Endothelial cell of umbilical vein (primary cell): ENCODE data around the gene TRAPPC11. TPM values are rescaled to one million over a fixed set of nuclear protein-coding genes. Genes with fewer than 3 reads are reported as not detected.

ENCODE experiments used
- BruUV-seq: library from RNA; stranded (reverse); fragments of 400-500 nt; replicated peaks from 2 replicates; lab custom pipeline; 2021; lab: Mats Ljungman, UMichigan
- CTCF ChIA-PET: fragments of 300-600, 350-600 bp; sonication (Branson Sonifier 250); formaldehyde crosslinking; loops from one replicate; lab custom pipeline; 2021; ENCODE audit warnings: antibody characterized with exemption, inconsistent platforms; lab: Charles Lee
- POLR2A ChIA-PET: fragments of 300-600, 350-600 bp; sonication (Branson Sonifier 250); formaldehyde crosslinking; loops from one replicate; lab custom pipeline; 2021; ENCODE audit warnings: antibody characterized with exemption, inconsistent platforms; lab: Charles Lee
- DNase-seq: peaks from one replicate; pipeline ENCODE4 v3.0.0-alpha.2; 2011; ENCODE audit warnings: low read depth, low spot score
- FAIRE-seq: peaks from 2 replicates; lab custom pipeline; 2011; peaks lifted over from hg19 to GRCh38; lab: Jason Lieb, UNC
- H2AFZ ChIP-seq: 2 replicates; pipeline ENCODE4 v1.6.0; 2012; ENCODE audit warnings: low read depth, low read length, control low read depth, inconsistent platforms
- H3K27ac ChIP-seq: 2 replicates; pipeline ENCODE4 v1.5.1; 2011; ENCODE audit warnings: low read depth, mild to moderate bottlenecking, control low read depth, low read length, moderate library complexity; ENCODE audit not compliant: insufficient read depth
- H3K27me3 ChIP-seq, 2 experiments: 2 replicates each; pipeline versions ENCODE4 v1.6.0 to v1.6.1; 2011; ENCODE audit warnings: low read length in 2 of 2, mixed read lengths in 1 of 2; ENCODE audit not compliant: control insufficient read depth in 2 of 2, insufficient read depth in 2 of 2
- H3K36me3 ChIP-seq, 2 experiments: 2 replicates in 1 of 2; 3 replicates in 1 of 2; pipeline ENCODE4 v1.5.1; 2011; ENCODE audit warnings: low read length in 2 of 2, mild to moderate bottlenecking in 1 of 2, moderate library complexity in 1 of 2; ENCODE audit not compliant: control insufficient read depth in 2 of 2, insufficient read depth in 2 of 2; ENCODE audit errors: extremely low read depth in 1 of 2
- H3K4me1 ChIP-seq: 3 replicates; pipeline ENCODE4 v1.5.1; 2011; ENCODE audit warnings: mild to moderate bottlenecking, low read length; ENCODE audit not compliant: control insufficient read depth, insufficient read depth; ENCODE audit errors: extremely low read depth
- H3K4me2 ChIP-seq: 2 replicates; pipeline ENCODE4 v1.6.1; 2011; ENCODE audit warnings: low read length, control low read depth, mixed read lengths; ENCODE audit not compliant: insufficient read depth
- H3K4me3 ChIP-seq, 3 experiments: fragments of 200-600 bp in 1 of 3; sonication (generic), shearing (Covaris generic) in 1 of 3; replicated peaks in 1 of 3; 2 replicates each; pipeline ENCODE4 v1.5.1; 2011 to 2016; ENCODE audit warnings: control low read depth in 3 of 3, low read length in 3 of 3, mild to moderate bottlenecking in 2 of 3, inconsistent platforms in 1 of 3, low read depth in 1 of 3, moderate library complexity in 1 of 3; ENCODE audit not compliant: insufficient read depth in 1 of 3
- H3K79me2 ChIP-seq: 2 replicates; pipeline ENCODE4 v1.6.0; 2012; ENCODE audit warnings: low read length, inconsistent platforms; ENCODE audit not compliant: control insufficient read depth, insufficient read depth
- H3K9ac ChIP-seq: replicated peaks from 2 replicates; pipeline ENCODE3; 2011; ENCODE audit warnings: low read length, control low read depth; ENCODE audit not compliant: insufficient read depth; ENCODE audit errors: extremely low read depth
- H3K9me1 ChIP-seq: replicated peaks from 3 replicates; pipeline ENCODE4 v1.6.0; 2011; ENCODE audit warnings: mild to moderate bottlenecking, low read length; ENCODE audit not compliant: control insufficient read depth, insufficient read depth; ENCODE audit errors: extremely low read depth
- H3K9me3 ChIP-seq: replicated peaks from 2 replicates; pipeline ENCODE4 v1.5.1; 2012; ENCODE audit warnings: low read length, inconsistent platforms; ENCODE audit not compliant: control insufficient read depth, insufficient read depth
- H4K20me1 ChIP-seq: replicated peaks from 2 replicates; pipeline ENCODE3; 2011; ENCODE audit warnings: mild to moderate bottlenecking, low read length; ENCODE audit not compliant: control insufficient read depth, insufficient read depth; ENCODE audit errors: extremely low read depth
- EZH2 ChIP-seq: IDR thresholded peaks from 2 replicates; pipeline ENCODE4 v1.6.1; 2012; ENCODE audit warnings: borderline replicate concordance, low read depth, mild to moderate bottlenecking, moderate library complexity, low read length, inconsistent platforms; ENCODE audit not compliant: severe bottlenecking
- FOS ChIP-seq: IDR thresholded peaks from 2 replicates; pipeline ENCODE4 v1.6.1; 2011; ENCODE audit warnings: mild to moderate bottlenecking, low read length, moderate library complexity, borderline replicate concordance; ENCODE audit not compliant: insufficient read depth
- GATA2 ChIP-seq: IDR thresholded peaks from 2 replicates; pipeline ENCODE4 v1.7.0; 2011; ENCODE audit warnings: low read depth, mild to moderate bottlenecking, moderate library complexity, mixed read lengths, low read length; ENCODE audit not compliant: insufficient read length, insufficient read depth
- JUN ChIP-seq: IDR thresholded peaks from 2 replicates; pipeline ENCODE4 v1.6.1; 2011; ENCODE audit warnings: borderline replicate concordance, low read depth; ENCODE audit not compliant: insufficient read length, insufficient read depth
- MYC ChIP-seq: IDR thresholded peaks from one replicate; pipeline ENCODE4 v1.6.1; 2011; ENCODE audit warnings: mild to moderate bottlenecking, low read depth, low read length
- POLR2A ChIP-seq: IDR thresholded peaks from 2 replicates; pipeline ENCODE4 v1.6.1; 2012; ENCODE audit warnings: low read depth, mild to moderate bottlenecking, control low read depth, low read length
- POLR2AphosphoS5 ChIP-seq: IDR thresholded peaks from 2 replicates; pipeline ENCODE4 v1.6.1; 2012; ENCODE audit warnings: low read depth, mild to moderate bottlenecking, control low read depth, low read length, moderate library complexity; ENCODE audit not compliant: insufficient read depth
- dilution Hi-C: fragments of 300-500 bp; cut with MboI; formaldehyde crosslinking; loops from one replicate; pipeline ENCODE4 v1.15.0; 2019; ENCODE audit warnings: low sequenced_read_pairs; ENCODE audit not compliant: extremely low pct_ligation_motif_present
- intact Hi-C: fragments of 100-400 bp; cut with micrococcal nuclease; formaldehyde crosslinking; loops from one replicate; pipeline ENCODE4 v1.10.0; 2022
- polyA plus RNA-seq, 4 experiments: library from polyadenylated mRNA; depleted of rRNA in 3 of 4; stranded (reverse) in 3 of 4; unstranded in 1 of 4; fragments of >200 nt; gene quantifications; 2 replicates each; pipeline versions ENCODE4 v1.2.1 to v1.2.3, GENCODE V29; 2011 to 2012; ENCODE audit warnings: missing spikeins in 1 of 4
- total RNA-seq: library from RNA; stranded (reverse); gene quantifications from 2 replicates; pipeline ENCODE4 v1.2.3, GENCODE V29; 2021
- TF ChIP-seq, protein P1 (sequence below), 2 donors: IDR thresholded peaks; 1 replicate in 1 of 2; 2 replicates in 1 of 2; pipeline ENCODE4 v1.5.1; 2011; ENCODE audit warnings: low read length in 2 of 2, mild to moderate bottlenecking in 2 of 2, moderate library complexity in 2 of 2, control low read depth in 1 of 2, inconsistent platforms in 1 of 2, low read depth in 1 of 2; ENCODE audit not compliant: insufficient read depth in 1 of 2; ENCODE audit errors: extremely low read depth in 1 of 2
- TF ChIP-seq, protein P2 (sequence below): IDR thresholded peaks from 2 replicates; pipeline ENCODE4 v1.6.1; 2011; ENCODE audit not compliant: insufficient read depth, insufficient read length

Gene TRAPPC11
- total and polyA plus RNA-seq, 2 donors (not counting 3 experiments of a cell fraction or from before 2014, with no cell fraction given): 21.2 to 32.1 TPM

DNA sequence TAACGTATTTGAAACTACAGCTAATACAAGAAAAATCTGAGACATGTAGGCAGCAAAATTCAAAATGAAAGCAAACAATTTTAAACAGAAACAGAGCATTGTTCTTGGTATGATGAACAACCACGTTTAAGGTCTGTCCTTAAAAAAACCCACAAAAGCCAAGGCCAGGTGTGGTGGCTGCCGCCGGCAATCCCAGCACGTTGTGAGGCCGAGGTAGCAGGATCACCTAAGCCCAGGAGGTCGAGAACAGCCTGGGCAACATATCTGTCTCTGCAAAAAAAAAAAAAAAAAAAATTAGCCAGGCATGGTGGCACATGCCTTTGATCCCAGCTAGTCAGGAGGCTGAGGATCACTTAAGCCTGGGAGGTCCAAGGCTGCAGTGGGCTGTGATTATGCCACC, 13.8 kb upstream of the TRAPPC11 start:
- DNase-seq (no peak), FAIRE-seq (no peak)
- H3K36me3 ChIP-seq: peaks cover 3 to 6% of the 10 kb centered on the region in 2 experiments
- no peaks in the 10 kb centered on the region for H3K9me1 ChIP-seq
- H2AFZ ChIP-seq: no peak overlapping the region
- no peaks in the 10 kb centered on the region for H3K27me3 ChIP-seq
- H3K9me3 ChIP-seq: no peaks in the 10 kb centered on the region
- H3K4me1 ChIP-seq: no peaks in the 10 kb centered on the region
- H3K9ac ChIP-seq: no peak overlapping the region
- no peaks in the 10 kb centered on the region for H4K20me1 ChIP-seq
- TF ChIP-seq FOS (no peak), POLR2A (no peak), JUN (no peak), MYC (no peak), GATA2 (no peak), EZH2 (no peak), POLR2AphosphoS5 (no peak)
- TF ChIP-seq, protein P1, sequence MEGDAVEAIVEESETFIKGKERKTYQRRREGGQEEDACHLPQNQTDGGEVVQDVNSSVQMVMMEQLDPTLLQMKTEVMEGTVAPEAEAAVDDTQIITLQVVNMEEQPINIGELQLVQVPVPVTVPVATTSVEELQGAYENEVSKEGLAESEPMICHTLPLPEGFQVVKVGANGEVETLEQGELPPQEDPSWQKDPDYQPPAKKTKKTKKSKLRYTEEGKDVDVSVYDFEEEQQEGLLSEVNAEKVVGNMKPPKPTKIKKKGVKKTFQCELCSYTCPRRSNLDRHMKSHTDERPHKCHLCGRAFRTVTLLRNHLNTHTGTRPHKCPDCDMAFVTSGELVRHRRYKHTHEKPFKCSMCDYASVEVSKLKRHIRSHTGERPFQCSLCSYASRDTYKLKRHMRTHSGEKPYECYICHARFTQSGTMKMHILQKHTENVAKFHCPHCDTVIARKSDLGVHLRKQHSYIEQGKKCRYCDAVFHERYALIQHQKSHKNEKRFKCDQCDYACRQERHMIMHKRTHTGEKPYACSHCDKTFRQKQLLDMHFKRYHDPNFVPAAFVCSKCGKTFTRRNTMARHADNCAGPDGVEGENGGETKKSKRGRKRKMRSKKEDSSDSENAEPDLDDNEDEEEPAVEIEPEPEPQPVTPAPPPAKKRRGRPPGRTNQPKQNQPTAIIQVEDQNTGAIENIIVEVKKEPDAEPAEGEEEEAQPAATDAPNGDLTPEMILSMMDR (IDR thresholded peaks at IDR 0.05; ENCODE audit: extremely low read depth in 1 of 2, insufficient read depth in 1 of 2, low read depth in 1 of 2, low read length in 2 of 2): no peak
- TF ChIP-seq, protein P2, sequence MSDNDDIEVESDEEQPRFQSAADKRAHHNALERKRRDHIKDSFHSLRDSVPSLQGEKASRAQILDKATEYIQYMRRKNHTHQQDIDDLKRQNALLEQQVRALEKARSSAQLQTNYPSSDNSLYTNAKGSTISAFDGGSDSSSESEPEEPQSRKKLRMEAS: no peak
- intact Hi-C loops: no loop called here
- BruUV-seq: no TSS peak
- ChIA-PET CTCF (no interaction called here), POLR2A (interaction anchor here (0.6 kb wide), 1 partner anchor 169 kb away, joined by 3 read pairs; no protein-coding TSS in a partner anchor)
- no peak overlapping the region for H3K27ac ChIP-seq
- dilution Hi-C loops: no loop called here
- no peak overlapping the region for H3K4me3 ChIP-seq
- no peaks in the 10 kb centered on the region for H3K79me2 ChIP-seq
- H3K4me2 ChIP-seq: no peak overlapping the region
